Loucy (cell line): ENCODE measurements around the gene CYP3A4.
"Not testable (repeated sequence)": the region's sequence is repeated elsewhere in the genome, so short reads cannot be mapped to it uniquely, and the experiment has no call there.

Source experiments
- H2AFZ ChIP-seq: fragments of 200-600 bp; sonication (generic); 2 replicates; pipeline ENCODE4 v1.6.0; 2016; ENCODE audit warnings: antibody characterized with exemption, mild to moderate bottlenecking, low read length, moderate library complexity
- H3F3A ChIP-seq: fragments of 200-600 bp; 2 replicates; pipeline ENCODE4 v1.6.0; 2016; ENCODE audit warnings: antibody characterized with exemption, low read depth, mild to moderate bottlenecking
- H3K27me3 ChIP-seq: fragments of 200-600 bp; sonication (generic); 2 replicates; pipeline ENCODE4 v1.6.1; 2014; ENCODE audit warnings: low read length, mild to moderate bottlenecking; ENCODE audit not compliant: insufficient read depth, poor library complexity, severe bottlenecking
- H3K36me3 ChIP-seq: fragments of 200-600 bp; sonication (generic); 2 replicates; pipeline ENCODE4 v1.6.1; 2016; ENCODE audit warnings: low read length; ENCODE audit not compliant: insufficient read depth
- H3K4me1 ChIP-seq: fragments of 200-600 bp; sonication (generic); 2 replicates; pipeline ENCODE4 v1.5.1; 2014; ENCODE audit warnings: low read length, mild to moderate bottlenecking; ENCODE audit not compliant: insufficient read depth, poor library complexity, severe bottlenecking
- H3K4me2 ChIP-seq: fragments of 200-600 bp; sonication (generic); 2 replicates; pipeline ENCODE4 v1.6.0; 2014; ENCODE audit warnings: antibody characterized with exemption, low read length, low read depth, mild to moderate bottlenecking; ENCODE audit not compliant: poor library complexity, severe bottlenecking
- H3K4me3 ChIP-seq: fragments of 200-600 bp; sonication (generic); 2 replicates; pipeline ENCODE4 v1.5.1; 2014; ENCODE audit warnings: low read length, mild to moderate bottlenecking, mixed read lengths; ENCODE audit not compliant: poor library complexity, severe bottlenecking
- H3K79me2 ChIP-seq: fragments of 200-600 bp; sonication (generic); 2 replicates; pipeline ENCODE4 v1.6.1; 2014; ENCODE audit warnings: low read length; ENCODE audit not compliant: insufficient read depth
- H3K9ac ChIP-seq: fragments of 200-600 bp; sonication (generic); 2 replicates; pipeline ENCODE4 v1.6.0; 2014; ENCODE audit warnings: mild to moderate bottlenecking, low read depth, low read length, moderate library complexity; ENCODE audit not compliant: poor library complexity, severe bottlenecking
- H3K9me2 ChIP-seq: fragments of 200-600 bp; sonication (generic); replicated peaks from 2 replicates; pipeline ENCODE4 v1.6.1; 2016; ENCODE audit warnings: low read depth, low read length, mixed read lengths
- H3K9me3 ChIP-seq: fragments of 200-600 bp; sonication (generic); 2 replicates; pipeline ENCODE4 v1.6.1; 2014; ENCODE audit warnings: mild to moderate bottlenecking, antibody characterized with exemption, low read length, low read depth; ENCODE audit not compliant: insufficient read depth
- H4K20me1 ChIP-seq: fragments of 200-600 bp; sonication (generic); 2 replicates; pipeline ENCODE4 v1.6.0; 2014; ENCODE audit warnings: antibody characterized with exemption, low read length, mild to moderate bottlenecking; ENCODE audit not compliant: insufficient read depth, poor library complexity, severe bottlenecking
- EZH2phosphoT487 ChIP-seq: fragments of 200-600 bp; IDR thresholded peaks from 2 replicates; pipeline ENCODE4 v1.6.1; 2018; ENCODE audit warnings: antibody characterized with exemption, mild to moderate bottlenecking, moderate library complexity, borderline replicate concordance
- TF ChIP-seq, protein P1 (sequence below): fragments of 200-600 bp; sonication (generic); conservative IDR thresholded peaks from 2 replicates; pipeline ENCODE4 v1.5.1; 2014; ENCODE audit warnings: mild to moderate bottlenecking, antibody characterized with exemption, low read length

CYP3A4 gene

DNA sequence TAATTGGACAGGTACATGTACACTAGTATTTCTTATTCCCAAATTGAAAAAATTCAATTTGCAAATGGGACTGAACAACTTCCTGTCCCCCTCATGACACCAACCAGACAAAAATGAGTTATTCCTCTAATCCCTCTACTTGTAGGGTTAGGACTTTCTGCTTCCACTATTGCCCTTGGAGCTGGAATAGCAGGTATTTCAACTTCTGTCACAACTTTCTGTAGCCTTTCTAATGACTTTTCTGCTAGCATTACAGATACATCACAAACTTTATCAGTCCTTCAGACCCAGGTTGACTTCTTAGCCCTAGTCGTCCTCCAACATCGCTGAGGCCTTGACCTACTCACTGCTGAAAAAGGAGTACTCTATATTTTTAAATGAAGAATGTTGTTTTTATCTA lies 55.4 kb downstream of the CYP3A4 start:
- H3F3A ChIP-seq = no peaks in the 10 kb centered on the region
- H3K4me2 ChIP-seq = no peak overlapping the region
- H2AFZ ChIP-seq = no peak overlapping the region
- H3K9me2 ChIP-seq = no peaks in the 10 kb centered on the region
- H3K27me3 ChIP-seq = no peaks in the 10 kb centered on the region
- H3K4me3 ChIP-seq = no peak overlapping the region
- no peak for TF ChIP-seq EZH2phosphoT487
- TF ChIP-seq, protein P1, sequence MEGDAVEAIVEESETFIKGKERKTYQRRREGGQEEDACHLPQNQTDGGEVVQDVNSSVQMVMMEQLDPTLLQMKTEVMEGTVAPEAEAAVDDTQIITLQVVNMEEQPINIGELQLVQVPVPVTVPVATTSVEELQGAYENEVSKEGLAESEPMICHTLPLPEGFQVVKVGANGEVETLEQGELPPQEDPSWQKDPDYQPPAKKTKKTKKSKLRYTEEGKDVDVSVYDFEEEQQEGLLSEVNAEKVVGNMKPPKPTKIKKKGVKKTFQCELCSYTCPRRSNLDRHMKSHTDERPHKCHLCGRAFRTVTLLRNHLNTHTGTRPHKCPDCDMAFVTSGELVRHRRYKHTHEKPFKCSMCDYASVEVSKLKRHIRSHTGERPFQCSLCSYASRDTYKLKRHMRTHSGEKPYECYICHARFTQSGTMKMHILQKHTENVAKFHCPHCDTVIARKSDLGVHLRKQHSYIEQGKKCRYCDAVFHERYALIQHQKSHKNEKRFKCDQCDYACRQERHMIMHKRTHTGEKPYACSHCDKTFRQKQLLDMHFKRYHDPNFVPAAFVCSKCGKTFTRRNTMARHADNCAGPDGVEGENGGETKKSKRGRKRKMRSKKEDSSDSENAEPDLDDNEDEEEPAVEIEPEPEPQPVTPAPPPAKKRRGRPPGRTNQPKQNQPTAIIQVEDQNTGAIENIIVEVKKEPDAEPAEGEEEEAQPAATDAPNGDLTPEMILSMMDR = no peak
- H3K79me2 ChIP-seq = no peaks in the 10 kb centered on the region
- no peaks in the 10 kb centered on the region for H3K9me3 ChIP-seq
- peaks cover 21% of the 10 kb centered on the region for H3K4me1 ChIP-seq
- no peak overlapping the region for H3K9ac ChIP-seq
- no peaks in the 10 kb centered on the region for H4K20me1 ChIP-seq
- no peaks in the 10 kb centered on the region for H3K36me3 ChIP-seq

DNA sequence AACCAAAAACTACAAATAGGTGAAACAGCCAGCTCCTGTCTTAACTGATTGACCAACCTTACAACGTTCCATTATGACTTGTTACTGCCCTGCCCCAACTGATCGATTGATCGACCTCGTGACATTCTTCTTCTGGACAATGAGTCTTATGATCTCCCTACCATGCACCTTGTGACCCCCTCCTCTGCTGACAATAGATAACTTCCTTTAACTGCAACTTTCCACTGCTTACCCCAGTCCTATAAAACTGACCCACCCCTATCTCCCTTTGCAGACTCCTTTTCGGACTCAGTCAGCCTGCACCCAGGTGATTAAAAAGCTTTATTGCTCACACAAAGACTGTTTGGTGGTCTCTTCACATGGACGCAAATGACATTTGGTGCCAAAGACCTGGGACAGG lies 60.8 kb downstream of the CYP3A4 start:
- not testable (repeated sequence) for H3K4me2 ChIP-seq, H3K9ac ChIP-seq, H3F3A ChIP-seq, H3K4me3 ChIP-seq, H3K27me3 ChIP-seq, H4K20me1 ChIP-seq, H3K9me3 ChIP-seq, H3K36me3 ChIP-seq, H2AFZ ChIP-seq, H3K9me2 ChIP-seq, H3K79me2 ChIP-seq, H3K4me1 ChIP-seq

DNA sequence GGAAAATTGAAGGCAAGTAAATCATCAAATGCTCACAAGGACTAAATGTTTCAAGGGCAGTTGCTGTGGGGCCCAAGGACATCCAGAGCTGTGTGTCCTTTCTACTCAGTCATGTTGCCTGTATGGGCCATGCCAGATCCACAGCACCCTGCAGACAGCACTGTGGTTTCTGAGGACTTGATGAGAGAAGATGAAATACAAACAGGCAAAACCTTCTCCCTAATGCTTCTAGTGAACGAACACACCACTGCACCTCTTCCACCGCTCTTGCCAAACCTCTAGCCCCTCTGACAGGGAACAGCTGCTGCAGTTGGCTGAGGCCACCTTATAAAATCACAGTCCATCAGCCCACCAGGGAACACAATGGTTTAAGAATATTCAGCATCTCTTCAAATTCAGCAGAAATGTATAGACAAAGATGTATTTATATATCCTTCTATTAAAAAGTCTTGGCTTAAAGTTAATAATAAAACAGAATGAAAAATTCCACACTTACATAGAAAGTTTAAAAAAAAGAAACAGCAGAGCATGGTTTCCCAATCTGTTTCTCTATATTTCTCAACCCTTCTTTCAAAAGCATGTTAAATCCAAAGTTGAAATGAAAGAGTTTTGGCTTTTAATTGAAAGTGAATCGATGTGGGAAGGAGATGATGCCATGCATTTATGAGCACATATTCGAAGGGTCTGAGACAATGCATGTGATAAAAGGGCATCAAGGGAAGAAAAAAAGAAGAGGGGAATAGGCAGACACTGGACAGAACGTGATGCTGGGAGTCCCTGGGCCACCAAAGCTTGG lies 63.0 kb downstream of the CYP3A4 start:
- TF ChIP-seq, protein P1 = no peak
- no peak for TF ChIP-seq EZH2phosphoT487
- no peak overlapping the region for H2AFZ ChIP-seq
- no peaks in the 10 kb centered on the region for H3K36me3 ChIP-seq
- no peaks in the 10 kb centered on the region for H3F3A ChIP-seq
- H3K4me3 ChIP-seq = no peak overlapping the region
- H3K4me2 ChIP-seq = no peak overlapping the region
- no peaks in the 10 kb centered on the region for H3K27me3 ChIP-seq
- H3K9me2 ChIP-seq = no peaks in the 10 kb centered on the region
- H3K4me1 ChIP-seq = no peaks in the 10 kb centered on the region
- no peak overlapping the region for H3K9ac ChIP-seq
- H3K79me2 ChIP-seq = no peaks in the 10 kb centered on the region
- no peaks in the 10 kb centered on the region for H4K20me1 ChIP-seq
- no peaks in the 10 kb centered on the region for H3K9me3 ChIP-seq
